Uterine smooth muscle cell (primary cell): ENCODE data around the gene TBC1D4. TPM values are rescaled to one million over a fixed set of nuclear protein-coding genes. Genes with fewer than 3 reads are reported as not detected.

Source experiments
- total RNA-seq: library from RNA; depleted of rRNA; stranded (reverse); fragments of >200 nt; gene quantifications from 2 replicates; pipeline ENCODE4 v1.2.3, GENCODE V29; 2014

Gene TBC1D4
- 9.3 and 14.1 TPM in 2 replicates for total RNA-seq

GRCh38 chr13:75482070-75482819, at the start of gene TBC1D4:
Gene TBC1D4 (minus strand): TSS chr13:75482169. CDS start chr13:75481767, 402 bp downstream.

Other genes starting within 250 kb of the TBC1D4 start
- gene COMMD6, start 55.7 kb upstream of the TBC1D4 start, total RNA-seq, result 17.7 and 57.1 TPM in 2 replicates
- 24.9 and 40.7 TPM in 2 replicates for gene UCHL3, start 67.6 kb upstream of the TBC1D4 start, total RNA-seq
- gene LMO7, start 154.2 kb upstream of the TBC1D4 start, total RNA-seq, result 235 and 346 TPM in 2 replicates